ENCODE data around the gene MYMK.

DNA sequence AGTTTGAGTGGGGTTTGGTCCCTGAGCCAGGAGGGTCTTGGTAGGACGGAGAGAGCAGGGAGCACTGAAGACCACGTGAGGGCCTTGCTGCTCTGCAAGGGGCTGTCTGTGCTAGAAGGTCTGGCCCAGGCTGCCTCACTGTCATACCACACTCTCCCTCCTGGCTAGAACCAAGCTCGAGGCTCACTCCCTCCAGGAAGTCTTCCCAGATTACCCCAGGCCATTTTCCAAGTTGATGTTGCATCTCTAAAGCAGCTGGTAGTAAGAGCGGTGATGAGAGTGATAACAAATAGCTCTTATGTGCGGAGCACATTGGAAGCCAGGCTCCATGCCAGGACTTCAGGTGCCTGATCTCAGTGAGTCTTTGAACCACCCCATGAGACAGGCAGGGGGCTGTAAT is 6.6 kb downstream of the MYMK start:
- TF ChIP-seq, protein P1, sequence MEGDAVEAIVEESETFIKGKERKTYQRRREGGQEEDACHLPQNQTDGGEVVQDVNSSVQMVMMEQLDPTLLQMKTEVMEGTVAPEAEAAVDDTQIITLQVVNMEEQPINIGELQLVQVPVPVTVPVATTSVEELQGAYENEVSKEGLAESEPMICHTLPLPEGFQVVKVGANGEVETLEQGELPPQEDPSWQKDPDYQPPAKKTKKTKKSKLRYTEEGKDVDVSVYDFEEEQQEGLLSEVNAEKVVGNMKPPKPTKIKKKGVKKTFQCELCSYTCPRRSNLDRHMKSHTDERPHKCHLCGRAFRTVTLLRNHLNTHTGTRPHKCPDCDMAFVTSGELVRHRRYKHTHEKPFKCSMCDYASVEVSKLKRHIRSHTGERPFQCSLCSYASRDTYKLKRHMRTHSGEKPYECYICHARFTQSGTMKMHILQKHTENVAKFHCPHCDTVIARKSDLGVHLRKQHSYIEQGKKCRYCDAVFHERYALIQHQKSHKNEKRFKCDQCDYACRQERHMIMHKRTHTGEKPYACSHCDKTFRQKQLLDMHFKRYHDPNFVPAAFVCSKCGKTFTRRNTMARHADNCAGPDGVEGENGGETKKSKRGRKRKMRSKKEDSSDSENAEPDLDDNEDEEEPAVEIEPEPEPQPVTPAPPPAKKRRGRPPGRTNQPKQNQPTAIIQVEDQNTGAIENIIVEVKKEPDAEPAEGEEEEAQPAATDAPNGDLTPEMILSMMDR (IDR thresholded peaks at IDR 0.05): no peak
- no peak for TF ChIP-seq POLR2A (IDR thresholded peaks at IDR 0.05)
